Ishikawa (cell line): Measurements from ENCODE around the gene PDE7B.

Experiments
- CEBPB ChIP-seq: IDR thresholded peaks from 2 replicates; pipeline ENCODE4 v1.6.1; 2012
- CREB1 ChIP-seq: IDR thresholded peaks from 2 replicates; pipeline ENCODE4 v1.6.1; 2012; ENCODE audit warnings: low read depth
- EP300 ChIP-seq: IDR thresholded peaks from 2 replicates; pipeline ENCODE4 v1.6.1; 2012; ENCODE audit warnings: borderline replicate concordance
- FOXM1 ChIP-seq: IDR thresholded peaks from 2 replicates; pipeline ENCODE4 v1.6.1; 2012; ENCODE audit warnings: low read depth, borderline replicate concordance
- NFIC ChIP-seq: IDR thresholded peaks from 2 replicates; pipeline ENCODE4 v1.6.1; 2012
- RAD21 ChIP-seq: IDR thresholded peaks from 2 replicates; pipeline ENCODE4 v1.6.1; 2012; ENCODE audit warnings: low read depth
- YY1 ChIP-seq: IDR thresholded peaks from 2 replicates; pipeline ENCODE4 v1.6.1; 2012; ENCODE audit warnings: low read depth
- ZBTB7A ChIP-seq: IDR thresholded peaks from 2 replicates; pipeline ENCODE4 v1.6.1; 2012; ENCODE audit warnings: low read depth
- TF ChIP-seq, protein P1 (sequence below): IDR thresholded peaks from 2 replicates; pipeline ENCODE4 v1.6.1; 2012; ENCODE audit warnings: low read depth, mild to moderate bottlenecking

DNA sequence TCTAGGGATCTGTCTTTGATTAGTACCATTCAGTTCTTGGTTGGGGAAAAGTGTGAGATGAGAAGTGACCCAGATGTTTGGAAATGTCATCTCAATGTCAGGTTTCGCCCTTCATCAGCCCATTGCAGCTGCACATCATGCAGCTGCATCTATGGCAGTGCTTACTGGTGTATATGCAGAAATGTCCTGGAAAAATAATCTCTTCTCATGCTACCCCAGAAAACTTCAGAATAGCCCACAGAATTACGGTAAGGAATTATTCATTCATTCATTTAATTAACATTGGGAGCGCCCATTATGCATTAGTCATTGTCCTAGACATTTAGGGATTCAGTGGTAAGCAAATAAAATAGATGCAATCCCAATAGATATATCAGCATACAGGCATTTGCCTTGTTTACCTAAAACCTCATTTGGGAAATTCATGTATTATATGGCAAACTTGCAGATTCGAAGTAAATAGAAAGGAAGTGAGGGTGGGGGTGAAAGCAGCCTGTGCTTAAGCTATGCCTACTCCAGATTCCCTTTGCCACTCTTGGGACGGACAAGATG, 89.2 kb downstream of the PDE7B start:
- no peak for TF ChIP-seq NFIC
- TF ChIP-seq RAD21 = no peak
- no peak for TF ChIP-seq ZBTB7A
- TF ChIP-seq YY1 = no peak
- TF ChIP-seq FOXM1 = no peak
- no peak for TF ChIP-seq CEBPB
- no peak for TF ChIP-seq CREB1
- no peak for TF ChIP-seq EP300
- TF ChIP-seq, protein P1, sequence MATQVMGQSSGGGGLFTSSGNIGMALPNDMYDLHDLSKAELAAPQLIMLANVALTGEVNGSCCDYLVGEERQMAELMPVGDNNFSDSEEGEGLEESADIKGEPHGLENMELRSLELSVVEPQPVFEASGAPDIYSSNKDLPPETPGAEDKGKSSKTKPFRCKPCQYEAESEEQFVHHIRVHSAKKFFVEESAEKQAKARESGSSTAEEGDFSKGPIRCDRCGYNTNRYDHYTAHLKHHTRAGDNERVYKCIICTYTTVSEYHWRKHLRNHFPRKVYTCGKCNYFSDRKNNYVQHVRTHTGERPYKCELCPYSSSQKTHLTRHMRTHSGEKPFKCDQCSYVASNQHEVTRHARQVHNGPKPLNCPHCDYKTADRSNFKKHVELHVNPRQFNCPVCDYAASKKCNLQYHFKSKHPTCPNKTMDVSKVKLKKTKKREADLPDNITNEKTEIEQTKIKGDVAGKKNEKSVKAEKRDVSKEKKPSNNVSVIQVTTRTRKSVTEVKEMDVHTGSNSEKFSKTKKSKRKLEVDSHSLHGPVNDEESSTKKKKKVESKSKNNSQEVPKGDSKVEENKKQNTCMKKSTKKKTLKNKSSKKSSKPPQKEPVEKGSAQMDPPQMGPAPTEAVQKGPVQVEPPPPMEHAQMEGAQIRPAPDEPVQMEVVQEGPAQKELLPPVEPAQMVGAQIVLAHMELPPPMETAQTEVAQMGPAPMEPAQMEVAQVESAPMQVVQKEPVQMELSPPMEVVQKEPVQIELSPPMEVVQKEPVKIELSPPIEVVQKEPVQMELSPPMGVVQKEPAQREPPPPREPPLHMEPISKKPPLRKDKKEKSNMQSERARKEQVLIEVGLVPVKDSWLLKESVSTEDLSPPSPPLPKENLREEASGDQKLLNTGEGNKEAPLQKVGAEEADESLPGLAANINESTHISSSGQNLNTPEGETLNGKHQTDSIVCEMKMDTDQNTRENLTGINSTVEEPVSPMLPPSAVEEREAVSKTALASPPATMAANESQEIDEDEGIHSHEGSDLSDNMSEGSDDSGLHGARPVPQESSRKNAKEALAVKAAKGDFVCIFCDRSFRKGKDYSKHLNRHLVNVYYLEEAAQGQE = no peak
